ENCODE results near the gene SIDT2. TPM values are rescaled to one million over a fixed set of nuclear protein-coding genes. Genes with fewer than 3 reads are reported as not detected.

Gene SIDT2
- total and polyA plus RNA-seq, 2 of the 8 experiments (the other 6 are each of a cell fraction or from before 2014, with no cell fraction given): 18.5 to 21.1 TPM

DNA sequence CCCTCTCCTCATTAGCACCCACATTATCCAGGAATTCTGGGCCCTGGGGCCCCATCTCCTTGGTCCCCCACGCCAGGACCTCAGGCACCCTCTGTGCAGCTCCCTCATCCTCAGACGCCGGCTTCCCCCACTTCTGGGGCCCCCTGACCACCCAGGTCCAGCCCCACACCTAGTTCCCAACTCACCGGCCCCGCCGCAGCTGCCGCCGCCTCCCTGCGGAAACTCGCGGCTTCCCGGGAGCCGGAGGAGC is 53.2 kb downstream of the SIDT2 start, which contains the start of gene PCSK7:
Gene PCSK7, minus strand, starts transcription at position 232 of the 250 bp plus-strand sequence. CDS start 2,229 bp downstream, outside the sequence.
- no peak for FAIRE-seq
- TF ChIP-seq RBBP5 (IDR thresholded peaks at IDR 0.05; ENCODE audit: borderline replicate concordance, low read depth, low read length) (no peak), SP1 (IDR thresholded peaks at IDR 0.05; ENCODE audit: low read depth, low read length) (no peak), ATF3 (IDR thresholded peaks at IDR 0.05; ENCODE audit: insufficient read depth, low read depth, low read length) (no peak), TAF7 (optimal IDR thresholded peaks at IDR 0.05; ENCODE audit: borderline replicate concordance, low read depth, low read length) (peak; percentile 28), TCF12 (IDR thresholded peaks at IDR 0.05; ENCODE audit: low read depth, low read length) (no peak), CREB1 (IDR thresholded peaks at IDR 0.05) (no peak), HDAC2 (IDR thresholded peaks at IDR 0.05; ENCODE audit: borderline replicate concordance in 1 of 2, low read depth in 2 of 2, low read length in 2 of 2) (0 out of 4 replicates have a peak, but pooled peaks have one; percentile 24 to 37), SP2 (IDR thresholded peaks at IDR 0.05; ENCODE audit: low read length) (no peak), RNF2 (IDR thresholded peaks at IDR 0.05; ENCODE audit: borderline replicate concordance, low read depth, low read length, missing control alignments, poor library complexity, severe bottlenecking) (no peak), SP4 (IDR thresholded peaks at IDR 0.05; ENCODE audit: low read length) (no peak), EZH2 (IDR thresholded peaks at IDR 0.05; ENCODE audit: low read depth, low read length, severe bottlenecking) (no peak), CEBPB (IDR thresholded peaks at IDR 0.05; ENCODE audit: low read depth, low read length) (no peak), TBP (IDR thresholded peaks at IDR 0.05; ENCODE audit: low read depth, low read length) (0 out of 2 replicates have a peak, but pooled peaks have one; percentile 9)

More for the DNA sequence above, 53.2 kb downstream of the SIDT2 start, which contains the start of gene PCSK7:
- peaks cover 4 to 13% (median 7%) of the 10 kb centered on the region in 4 experiments; a peak in 7 of 8 replicates for H3K36me3 ChIP-seq (ENCODE audit: control insufficient read depth in 2 of 4, insufficient read depth in 4 of 4, low read length in 3 of 4)
- no peak within 1 kb of the TSS for H2BK20ac ChIP-seq (ENCODE audit: low read length)
- H3K79me1 ChIP-seq (ENCODE audit: low read depth, low read length): peaks cover 7% of the 10 kb centered on the region; the same call in 1 of the 2 replicates
- peak within 1 kb of the TSS; percentile 86; the same call in 1 of the 2 replicates for H4K8ac ChIP-seq (ENCODE audit: extremely low read depth, insufficient read depth, low read length)
- H3K27ac ChIP-seq (ENCODE audit: low read depth, low read length): peak within 1 kb of the TSS; percentile 71; the same call in 1 of the 2 replicates
- peaks cover 7% of the 10 kb centered on the region for H3K23me2 ChIP-seq (ENCODE audit: low read depth, low read length)
- no peak within 1 kb of the TSS; the same call in 1 of the 2 replicates for H2BK15ac ChIP-seq (ENCODE audit: low read length)
- ChIA-PET CTCF (ENCODE audit: partially characterized antibody) (interaction anchor here (0.8 to 25.0 kb wide), 11 partner anchors 11 to 496 kb away, joined by 3 to 449 read pairs (median 4); partner anchors contain the start of genes SIDT2 and TAGLN), POLR2A (ENCODE audit: partially characterized antibody) (interaction anchor here (0.7 to 6.0 kb wide), 10 partner anchors 10 to 445 kb away, joined by 3 to 53 read pairs (median 4); partner anchors contain the start of genes PAFAH1B2 and SIDT2)
- H3K4me3 ChIP-seq (ENCODE audit: extremely low read depth in 1 of 4, insufficient read depth in 2 of 4, low read depth in 3 of 4, low read length in 4 of 4): peak within 1 kb of the TSS; percentile 76 to 100 (median 96)
- DNase-seq (ENCODE audit: low read depth in 1 of 2, low spot score in 2 of 2): no peak
- peak within 1 kb of the TSS; percentile 52 for H4K91ac ChIP-seq (replicated peaks; ENCODE audit: insufficient read length, low read length)
- H3K56ac ChIP-seq (replicated peaks; ENCODE audit: insufficient read length, low read depth, low read length): peak within 1 kb of the TSS; percentile 81
- H3K14ac ChIP-seq (ENCODE audit: insufficient read length): no peak within 1 kb of the TSS
- H4K20me1 ChIP-seq (replicated peaks in 1 of 2; ENCODE audit: control insufficient read depth in 1 of 2, insufficient read depth in 2 of 2, low read length in 2 of 2): peaks cover 1 to 2% of the 10 kb centered on the region in 2 experiments
- no peak within 1 kb of the TSS for H2AK5ac ChIP-seq (ENCODE audit: low read depth, low read length)
- peak within 1 kb of the TSS; percentile 23; the same call in 1 of the 2 replicates for H2BK5ac ChIP-seq (ENCODE audit: low read depth, low read length)
- WGBS, 2 experiments (ENCODE audit: extremely low coverage in 1 of 2, insufficient coverage in 1 of 2, insufficient read length in 1 of 2, insufficient replicate concordance in 2 of 2, low coverage in 1 of 2, low lambda C conversion rate in 2 of 2, missing lambda C conversion rate in 1 of 2): 0% methylated on average over 10 of the region's 13 CpGs; no CpG with 5 or more reads in 1 of the 2 experiments
- peak within 1 kb of the TSS; percentile 52; the same call in 1 of the 2 replicates for H3K18ac ChIP-seq (ENCODE audit: extremely low read depth, low read length)
- no peaks in the 10 kb centered on the region for H3K9me3 ChIP-seq (ENCODE audit: insufficient read depth in 2 of 2, low read depth in 1 of 2, low read length in 1 of 2)
- peaks cover 0 to 8% (median 2%) of the 10 kb centered on the region in 4 experiments; a peak in 3 of 7 replicates for H3K4me1 ChIP-seq (replicated peaks in 1 of 4; ENCODE audit: control insufficient read depth in 3 of 4, insufficient read depth in 4 of 4, low read length in 3 of 4)
- peak within 1 kb of the TSS; percentile 67 to 77 (median 72) for H3K9ac ChIP-seq (replicated peaks in 1 of 4; ENCODE audit: extremely low read depth in 1 of 4, low read depth in 3 of 4, low read length in 3 of 4)
- no peak within 1 kb of the TSS for H2BK12ac ChIP-seq (ENCODE audit: low read depth, low read length)
- H3K27me3 ChIP-seq (replicated peaks in 1 of 4; ENCODE audit: control insufficient read depth in 3 of 4, extremely low read depth in 1 of 4, insufficient read depth in 3 of 4, low read length in 3 of 4): no peaks in the 10 kb centered on the region
- H3K4me2 ChIP-seq (ENCODE audit: insufficient read depth in 1 of 2, low read depth in 2 of 2, low read length in 2 of 2): peak within 1 kb of the TSS; percentile 93 to 96
- peaks cover 0 to 38% of the 10 kb centered on the region in 2 experiments; a peak in 2 of 4 replicates for H3K79me2 ChIP-seq (ENCODE audit: control insufficient read depth in 1 of 2, insufficient read depth in 2 of 2, low read length in 2 of 2)
- H3K23ac ChIP-seq (ENCODE audit: insufficient read length): no peak within 1 kb of the TSS
- H3K4ac ChIP-seq (replicated peaks; ENCODE audit: insufficient read length, low read depth, low read length): peak within 1 kb of the TSS; percentile 73
- H2AFZ ChIP-seq (ENCODE audit: low read length): peak within 1 kb of the TSS; percentile 99; the same call in 1 of the 2 replicates
- no peak within 1 kb of the TSS for H2BK120ac ChIP-seq (replicated peaks; ENCODE audit: low read depth, low read length)
- peak within 1 kb of the TSS; percentile 80 for H4K5ac ChIP-seq (ENCODE audit: insufficient read length, low read depth, low read length)

All from H1 (cell line).